ENCODE data around the gene HOXD13.

GRCh38 chr2:176072951-176073904 lies 19.3 kb upstream of the HOXD13 start:
- TF ChIP-seq CTCF (conservative IDR thresholded peaks at IDR 0.05; ENCODE audit: low read depth, low read length) (no peak), EZH2 (IDR thresholded peaks at IDR 0.05; ENCODE audit: low read length, unreplicated experiment) (no peak)

All from PC-3 (cell line).